Measurements from ENCODE around the gene MRPL1.

- TF ChIP-seq EZH2phosphoT487 (IDR thresholded peaks at IDR 0.05; ENCODE audit: insufficient read depth, low read depth) (no peak), EZH2 (IDR thresholded peaks at IDR 0.05; ENCODE audit: insufficient read depth, poor library complexity, severe bottlenecking) (no peak)
These were observed 42.6 kb upstream of the MRPL1 start for GRCh38 chr4:77819843-77820648.
